Activated CD4-positive, alpha-beta T cell treated with anti-CD3 and anti-CD28 coated beads, Interleukin-2, Interleukin-6, amounts not matched to agents 100 ng/mL and 50 ng/mL, durations not matched to agents 16 hours and 8 hours (primary cell): ENCODE results near the gene BMPR1A.

ENCODE experiments used
- DNase-seq: peaks from one replicate; pipeline ENCODE4 v3.0.0-alpha.2; 2020

The BMPR1A gene

DNA sequence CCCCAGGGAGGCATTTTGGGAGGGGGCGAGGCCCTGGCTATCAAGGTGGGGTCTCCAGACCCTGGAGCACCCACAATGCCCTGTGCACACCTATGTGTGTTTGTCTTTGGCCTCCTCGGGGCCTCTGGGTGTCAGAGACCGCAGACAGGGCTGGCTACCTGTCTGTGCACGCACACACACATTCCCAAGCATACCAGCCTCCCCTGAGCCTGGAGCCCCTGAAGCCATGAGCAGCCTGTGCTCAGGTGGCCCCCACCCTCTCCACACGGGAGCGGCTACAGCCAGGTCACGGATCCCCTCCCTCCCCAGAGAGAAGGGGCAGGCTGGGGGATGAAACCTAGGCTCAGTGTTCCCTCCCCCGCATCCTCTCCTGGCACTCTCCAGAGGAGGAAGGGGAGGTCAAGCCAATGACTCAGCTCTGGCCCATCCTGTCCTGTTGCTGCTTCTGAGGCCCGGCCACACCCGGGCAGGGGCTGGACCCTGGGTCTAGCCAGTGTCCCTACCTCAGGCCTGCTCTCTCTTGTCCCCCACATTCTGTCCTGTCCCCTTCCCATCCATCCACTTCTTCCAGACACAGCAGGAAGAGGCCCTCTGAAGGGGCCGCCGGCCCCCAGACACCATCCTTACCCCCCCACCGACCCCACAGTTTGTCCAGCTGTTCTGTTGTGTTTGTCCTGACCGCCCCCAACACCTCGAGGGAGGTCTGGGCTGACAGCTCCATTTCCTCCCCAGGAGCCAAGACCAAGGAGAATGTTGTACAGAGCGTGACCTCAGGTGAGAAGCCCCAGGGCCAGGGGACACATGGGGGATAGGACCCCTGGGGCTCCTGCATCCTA lies 202.7 kb downstream of the BMPR1A start:
- no peak for DNase-seq

DNA sequence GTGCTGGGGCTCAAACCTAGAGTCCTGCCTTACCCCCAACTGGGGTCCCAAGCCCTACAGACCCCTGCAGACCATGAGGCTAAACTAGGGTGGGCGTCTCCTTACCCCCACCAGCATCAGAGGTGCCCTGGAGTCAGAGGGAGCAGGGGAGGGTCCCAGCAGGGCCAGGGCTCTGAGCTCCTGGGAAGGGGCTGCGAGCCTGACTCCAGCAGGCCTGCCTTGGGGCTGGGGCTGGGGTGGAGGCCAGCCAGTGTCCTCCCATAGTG lies 203.3 kb downstream of the BMPR1A start:
- no peak for DNase-seq

DNA sequence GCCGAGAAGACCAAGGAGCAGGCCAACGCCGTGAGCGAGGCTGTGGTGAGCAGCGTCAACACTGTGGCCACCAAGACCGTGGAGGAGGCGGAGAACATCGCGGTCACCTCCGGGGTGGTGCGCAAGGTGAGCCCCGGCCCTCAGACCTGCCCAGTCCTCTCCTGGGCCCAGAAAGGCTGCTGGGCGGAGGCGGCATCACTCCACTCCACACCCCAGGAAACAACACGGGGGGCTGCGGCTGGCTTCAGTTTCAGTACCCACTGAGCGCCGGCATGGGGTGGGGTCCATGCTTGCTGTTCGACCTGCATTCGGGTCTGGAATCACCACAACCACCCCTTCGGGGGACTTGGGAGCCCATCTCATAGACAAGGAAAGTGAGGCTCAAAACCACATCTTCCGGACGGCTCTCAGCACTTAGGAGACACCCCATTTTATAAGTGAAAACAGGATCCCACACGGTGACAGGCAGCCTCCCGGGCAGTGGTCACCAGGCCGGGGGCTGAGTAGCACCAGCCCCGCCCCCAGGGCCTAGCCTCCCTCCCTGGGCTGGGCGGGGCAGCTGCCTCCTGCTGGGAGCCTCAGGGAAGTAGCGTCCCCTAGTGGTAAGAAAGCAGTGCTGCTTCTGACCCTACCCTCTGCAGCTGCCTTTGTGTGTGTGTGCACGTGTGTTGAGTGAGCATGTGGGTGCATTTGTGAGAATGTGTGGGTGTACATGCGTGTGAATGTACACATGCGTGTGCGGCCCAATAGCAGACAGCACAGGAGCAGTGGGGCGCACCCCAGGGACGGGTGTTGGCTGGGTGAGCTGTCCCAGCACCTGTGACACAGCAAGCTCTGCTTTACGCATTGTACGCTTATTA lies 203.8 kb downstream of the BMPR1A start:
- DNase-seq = peak; percentile 72

DNA sequence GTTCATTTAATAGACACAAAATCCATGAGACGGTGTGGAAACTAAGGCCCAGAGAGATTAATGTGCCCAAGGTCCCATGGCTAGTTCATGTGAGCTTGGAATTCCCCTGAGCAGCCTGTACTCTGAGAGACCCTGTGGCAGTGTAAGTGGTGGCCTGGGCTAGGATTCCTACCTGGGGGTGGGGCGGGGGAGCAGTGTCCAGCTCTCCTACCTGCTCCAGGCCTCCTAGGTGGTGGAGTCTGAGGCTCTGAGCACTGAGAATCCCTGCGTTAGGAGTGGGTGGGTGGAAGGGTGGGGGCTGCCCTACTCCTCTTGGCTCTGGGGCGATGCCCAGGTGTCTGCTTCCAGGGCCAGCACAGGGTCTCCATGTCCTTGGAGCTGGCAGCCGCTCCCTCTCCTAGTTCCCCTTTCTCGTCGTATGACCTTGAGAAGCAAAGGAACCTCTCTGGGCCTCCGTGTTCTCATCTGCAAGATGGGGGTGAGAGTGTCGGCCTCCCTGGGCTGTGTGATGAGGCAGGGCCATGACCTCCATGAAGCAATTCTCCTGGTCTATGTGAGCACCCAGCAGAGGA lies 204.5 kb downstream of the BMPR1A start:
- DNase-seq = no peak

DNA sequence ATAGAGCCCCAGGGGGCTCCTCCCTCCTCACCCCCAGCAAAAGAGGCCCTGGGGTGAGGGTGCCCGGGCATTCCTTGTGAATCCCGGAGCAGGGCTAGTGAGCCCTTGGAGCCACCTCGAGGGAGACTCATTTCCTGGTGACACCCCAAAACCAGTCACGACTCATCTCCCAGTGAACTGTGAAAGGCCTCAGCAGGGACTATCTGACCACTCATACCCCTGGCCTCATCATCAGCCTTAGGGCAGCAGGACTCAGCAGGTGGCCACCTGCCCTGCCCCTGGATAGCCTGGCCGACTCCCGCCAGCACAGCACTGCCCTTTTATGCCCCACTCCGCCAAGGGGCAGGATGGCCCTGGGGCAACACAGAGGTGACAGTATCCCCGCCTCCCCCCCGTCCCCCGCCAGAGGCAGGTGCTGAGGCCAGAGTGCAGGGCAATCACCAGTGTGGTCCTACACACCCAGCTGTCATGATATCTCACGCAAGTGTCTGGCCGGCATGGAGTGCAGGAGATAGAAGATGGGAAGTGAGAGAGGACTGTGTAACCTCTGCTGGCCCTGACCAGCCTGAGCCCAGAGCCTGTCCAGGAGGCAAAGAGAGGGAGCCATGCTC lies 205.2 kb downstream of the BMPR1A start:
- no peak for DNase-seq

DNA sequence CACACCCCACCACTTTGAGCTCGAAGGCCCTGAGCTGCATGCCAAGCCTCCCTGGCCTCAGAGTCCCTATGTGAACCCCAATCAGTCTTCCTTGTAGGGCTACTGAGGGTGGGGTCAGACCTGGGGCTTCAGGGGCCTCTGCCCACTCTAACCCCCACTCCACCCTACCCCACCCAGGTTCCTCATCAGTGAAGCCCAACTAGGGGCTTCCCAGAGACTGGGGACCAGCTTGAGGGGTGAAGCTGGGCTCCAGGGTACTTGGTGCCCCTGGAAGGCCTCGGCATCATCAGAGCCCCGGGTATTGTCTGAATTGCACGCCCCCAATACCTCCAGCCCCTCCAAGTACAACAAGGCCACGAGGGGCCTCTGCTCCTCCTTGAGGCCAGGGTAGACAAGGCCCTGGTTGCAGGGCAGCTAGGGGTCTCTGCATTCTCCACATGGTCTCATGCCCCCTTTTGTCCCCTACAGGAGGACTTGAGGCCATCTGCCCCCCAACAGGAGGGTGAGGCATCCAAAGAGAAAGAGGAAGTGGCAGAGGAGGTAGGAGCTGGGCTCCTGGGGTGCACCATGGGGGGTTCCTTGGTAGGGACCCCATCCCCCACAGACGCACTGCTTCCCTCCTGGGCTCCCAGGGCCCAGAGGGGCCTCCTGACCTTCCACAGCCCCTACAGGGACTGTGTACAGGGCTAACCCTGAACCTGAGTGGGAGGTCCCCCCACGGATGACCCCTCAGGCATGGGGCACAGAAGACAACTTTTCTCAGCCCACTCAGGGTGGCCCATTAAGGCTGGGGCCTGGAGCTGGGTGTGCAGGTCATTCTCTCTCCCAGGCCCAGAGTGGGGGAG lies 205.9 kb downstream of the BMPR1A start:
- DNase-seq = no peak

DNA sequence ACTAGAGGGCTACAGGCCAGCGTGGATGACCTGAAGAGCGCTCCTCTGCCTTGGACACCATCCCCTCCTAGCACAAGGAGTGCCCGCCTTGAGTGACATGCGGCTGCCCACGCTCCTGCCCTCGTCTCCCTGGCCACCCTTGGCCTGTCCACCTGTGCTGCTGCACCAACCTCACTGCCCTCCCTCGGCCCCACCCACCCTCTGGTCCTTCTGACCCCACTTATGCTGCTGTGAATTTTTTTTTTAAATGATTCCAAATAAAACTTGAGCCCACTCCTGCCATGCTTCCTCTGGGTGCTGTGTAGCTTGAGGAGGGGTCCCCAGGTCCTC lies 206.5 kb downstream of the BMPR1A start:
- DNase-seq = no peak

DNA sequence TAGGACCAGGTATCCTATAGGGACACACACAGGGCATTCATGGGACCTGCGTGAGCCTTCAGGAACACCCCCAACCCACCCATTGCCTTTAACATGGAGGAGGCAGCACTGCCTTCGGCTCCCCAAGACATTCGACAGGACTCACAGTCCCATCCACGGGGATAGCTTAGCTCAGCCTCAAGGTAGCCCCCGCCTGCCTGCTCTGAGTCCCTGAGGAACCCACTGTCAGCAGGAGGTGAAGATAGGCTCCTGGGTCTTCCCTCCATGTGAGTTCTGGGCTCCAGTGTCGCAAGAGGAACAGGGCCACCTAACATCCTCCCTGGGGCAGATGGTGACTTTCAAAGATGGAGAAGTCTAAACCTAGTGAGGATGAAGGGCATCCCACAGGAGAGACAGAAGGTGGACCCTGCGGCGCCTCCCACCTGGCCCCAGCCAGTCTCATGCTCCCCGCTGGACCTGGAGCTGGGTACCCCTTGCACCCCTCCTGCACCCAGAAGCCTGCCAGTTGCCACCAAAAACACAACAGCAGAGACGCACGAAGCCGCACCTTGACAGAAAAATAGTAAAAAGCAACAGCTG lies 207.0 kb downstream of the BMPR1A start:
- DNase-seq = no peak

DNA sequence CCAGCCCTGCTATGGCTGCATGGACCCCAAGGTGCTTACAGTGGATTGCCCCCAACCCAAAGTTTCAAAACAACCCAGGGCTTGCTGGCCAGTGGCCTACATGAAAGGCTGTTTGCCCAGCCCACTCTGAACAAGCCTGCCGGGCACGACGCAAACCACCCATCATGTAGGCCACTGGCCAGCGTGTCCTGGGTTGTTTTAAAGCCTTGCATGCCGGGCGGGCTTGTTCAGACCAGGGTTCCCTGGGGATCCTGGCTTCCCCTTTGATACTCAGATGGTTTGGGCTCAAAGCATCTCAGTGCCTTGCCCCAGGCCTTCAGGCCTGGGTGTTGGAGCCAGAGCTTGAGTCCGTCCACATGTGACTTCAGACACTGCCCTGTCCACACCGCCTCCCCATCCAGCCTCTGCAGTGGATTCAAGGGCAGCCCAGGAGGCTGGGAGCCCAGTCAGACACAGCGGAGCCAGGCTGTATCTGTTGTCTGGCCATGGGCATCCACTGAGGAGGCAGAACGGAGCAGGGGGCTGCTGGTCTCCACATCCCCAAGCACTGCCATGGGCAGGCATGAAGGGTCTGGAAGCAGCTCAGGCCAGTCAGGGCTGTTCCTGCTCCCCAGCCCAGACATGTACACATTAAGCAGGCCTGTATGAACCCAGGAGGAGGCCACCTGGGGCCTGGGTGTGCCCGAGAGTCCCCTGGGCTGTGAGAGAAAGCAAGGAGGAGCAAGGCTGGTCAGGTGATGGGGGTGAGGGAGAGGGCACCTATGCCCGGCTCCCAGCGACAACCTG lies 207.8 kb downstream of the BMPR1A start:
- DNase-seq = no peak

DNA sequence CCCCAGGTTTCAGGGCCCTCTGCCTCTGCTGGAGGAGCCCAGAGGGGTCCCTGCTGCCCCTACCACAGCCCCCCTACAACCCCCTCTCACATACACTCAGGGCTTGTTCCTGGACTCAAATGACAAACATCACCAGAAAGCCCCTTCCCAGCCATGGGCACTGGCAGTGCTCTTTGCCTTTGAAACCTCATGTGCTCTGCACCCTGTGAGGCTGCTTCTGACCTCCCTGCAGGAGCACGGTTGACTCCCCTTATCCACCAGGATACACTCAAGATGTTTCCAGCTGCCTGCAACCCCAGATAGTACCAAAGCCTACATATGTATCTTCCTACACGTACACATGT lies 208.4 kb downstream of the BMPR1A start:
- no peak for DNase-seq

DNA sequence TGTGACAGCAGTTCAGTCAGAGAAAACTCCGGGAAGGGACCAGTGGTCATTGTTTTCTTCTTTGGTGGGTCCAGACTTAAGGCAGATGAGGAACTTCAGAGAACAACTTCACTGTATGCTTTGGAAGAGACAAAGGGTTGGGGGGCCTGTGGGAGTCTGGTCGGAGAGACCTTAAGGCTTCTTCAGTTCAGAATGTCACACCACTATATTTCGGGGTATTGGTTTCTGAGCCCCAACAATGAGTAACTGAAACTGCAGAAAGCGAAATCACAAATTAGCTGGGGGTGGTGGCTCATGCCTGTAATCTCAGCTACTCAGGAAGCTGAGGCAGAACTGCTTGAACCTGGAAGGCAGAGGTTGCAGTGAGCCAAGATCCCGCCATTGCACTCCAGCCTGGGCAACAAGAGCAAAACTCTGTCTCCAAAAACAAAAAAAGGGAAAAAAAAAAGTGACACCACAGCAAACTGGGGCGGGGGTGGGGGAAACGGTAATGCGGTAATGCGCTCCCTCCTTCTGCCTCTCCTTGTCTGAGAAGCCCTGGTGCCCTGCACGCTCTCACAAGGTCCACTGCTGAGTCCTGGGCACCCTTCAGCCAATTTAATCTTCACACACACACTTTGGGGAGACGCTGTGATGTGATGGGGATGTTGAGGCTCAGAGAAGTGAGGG lies 209.7 kb downstream of the BMPR1A start:
- peak; percentile 33 for DNase-seq

DNA sequence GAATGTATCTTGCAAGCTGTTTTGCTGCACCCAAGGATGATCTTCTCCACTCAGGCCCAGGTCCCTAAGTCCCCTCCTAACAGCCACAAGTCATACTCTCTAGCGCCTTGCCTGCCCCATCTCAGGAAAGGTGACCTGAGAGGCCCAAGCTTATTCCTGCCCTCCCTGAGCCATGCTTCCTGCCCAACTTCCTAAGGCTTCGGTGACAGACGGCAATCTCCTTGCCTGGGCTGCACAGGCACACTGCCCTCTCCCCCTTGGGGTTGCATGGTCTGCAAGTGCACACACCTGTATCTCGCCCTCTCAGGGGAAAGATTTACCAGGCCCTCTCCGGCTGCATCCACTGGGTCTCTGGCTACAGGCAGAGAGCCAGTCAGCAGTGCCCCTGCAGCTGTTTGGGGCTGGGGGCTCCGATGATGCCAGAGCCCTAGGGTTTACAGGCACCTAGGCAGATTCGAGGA lies 211.1 kb downstream of the BMPR1A start:
- no peak for DNase-seq

DNA sequence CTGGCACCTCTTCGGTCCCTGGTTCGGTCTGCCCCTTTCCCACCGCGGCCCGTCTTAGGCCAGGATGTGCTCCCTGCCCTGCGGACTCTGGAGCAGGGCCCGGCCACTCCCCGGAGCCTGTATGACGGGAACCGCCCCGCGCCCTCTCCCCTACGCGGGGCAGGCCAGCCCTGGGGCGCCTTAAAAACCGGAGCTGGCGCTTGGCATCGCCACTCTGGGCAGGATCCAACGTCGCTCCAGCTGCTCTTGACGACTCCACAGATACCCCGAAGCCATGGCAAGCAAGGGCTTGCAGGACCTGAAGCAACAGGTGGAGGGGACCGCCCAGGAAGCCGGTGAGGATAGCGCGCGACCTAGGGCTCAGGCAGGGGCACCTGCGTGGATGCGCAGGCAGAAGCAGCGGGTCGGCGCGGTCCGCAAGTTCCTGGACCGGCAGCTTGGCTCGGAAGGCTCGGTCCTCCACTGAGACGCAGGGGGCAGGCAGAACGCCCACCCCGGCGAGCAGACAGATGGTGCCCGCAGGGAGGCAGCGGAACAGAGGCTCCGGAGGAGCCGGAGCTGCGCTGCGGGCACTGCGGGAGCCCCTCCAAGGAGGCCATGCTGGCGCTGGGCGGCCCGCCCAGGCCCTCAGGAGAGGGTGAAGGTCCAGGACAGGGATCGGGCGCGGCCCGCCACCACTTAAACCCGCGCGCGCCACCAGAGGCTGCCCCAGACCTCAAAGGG lies 212.0 kb downstream of the BMPR1A start, which contains the start of gene ADIRF:
Gene ADIRF (plus strand): TSS at position 212 of the 723 bp plus-strand sequence. CDS start 63 bp downstream, at position 275.
- DNase-seq = no peak

DNA sequence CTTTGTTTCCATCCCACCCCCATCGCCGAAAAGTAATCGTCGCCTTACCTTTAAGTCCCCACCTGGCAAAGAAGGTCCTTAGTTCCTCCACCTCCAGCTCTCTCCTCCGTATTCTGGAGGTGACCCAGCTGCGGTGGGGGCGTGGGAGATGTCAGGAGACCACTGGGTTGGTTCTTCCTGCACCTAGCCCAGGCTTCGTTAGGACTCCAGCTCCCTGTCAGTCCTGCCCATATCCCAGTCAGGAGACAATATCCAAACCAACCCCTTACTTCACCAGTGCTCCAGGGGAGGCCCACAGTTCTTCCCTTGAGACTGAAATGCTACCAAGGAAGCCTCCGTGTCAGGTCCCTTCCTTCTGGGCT lies 212.6 kb downstream of the BMPR1A start:
- DNase-seq = no peak

DNA sequence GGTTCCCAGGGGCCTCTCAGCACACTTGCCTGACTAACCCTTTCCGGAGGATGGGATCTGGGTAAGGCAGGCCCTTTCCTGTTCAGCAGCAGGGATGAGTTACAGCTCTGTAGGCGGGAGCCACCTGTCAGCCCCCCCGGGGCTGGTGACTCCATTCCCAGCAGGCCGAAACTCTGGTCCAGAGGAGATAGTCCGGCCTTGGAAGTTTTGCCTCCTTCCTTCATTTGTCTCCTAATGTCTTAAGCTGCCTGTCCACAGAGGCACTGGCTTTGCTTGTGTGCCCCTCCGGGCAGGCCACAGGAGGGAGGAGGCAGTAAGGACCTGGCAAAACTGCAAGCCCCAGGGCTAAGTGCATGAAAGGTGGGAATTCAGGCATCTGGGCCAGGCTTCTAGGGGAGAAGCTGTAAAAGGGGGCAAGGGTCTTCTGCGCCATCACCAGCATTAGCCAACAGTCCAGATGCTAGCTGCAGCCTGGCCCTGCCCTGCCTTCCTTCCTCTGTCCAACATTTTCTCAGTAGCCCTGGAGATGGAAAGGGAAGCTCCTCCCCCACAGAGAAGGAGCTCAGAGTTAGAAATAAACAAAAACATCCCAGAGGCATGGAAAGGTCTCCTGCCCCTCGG lies 213.1 kb downstream of the BMPR1A start:
- no peak for DNase-seq

DNA sequence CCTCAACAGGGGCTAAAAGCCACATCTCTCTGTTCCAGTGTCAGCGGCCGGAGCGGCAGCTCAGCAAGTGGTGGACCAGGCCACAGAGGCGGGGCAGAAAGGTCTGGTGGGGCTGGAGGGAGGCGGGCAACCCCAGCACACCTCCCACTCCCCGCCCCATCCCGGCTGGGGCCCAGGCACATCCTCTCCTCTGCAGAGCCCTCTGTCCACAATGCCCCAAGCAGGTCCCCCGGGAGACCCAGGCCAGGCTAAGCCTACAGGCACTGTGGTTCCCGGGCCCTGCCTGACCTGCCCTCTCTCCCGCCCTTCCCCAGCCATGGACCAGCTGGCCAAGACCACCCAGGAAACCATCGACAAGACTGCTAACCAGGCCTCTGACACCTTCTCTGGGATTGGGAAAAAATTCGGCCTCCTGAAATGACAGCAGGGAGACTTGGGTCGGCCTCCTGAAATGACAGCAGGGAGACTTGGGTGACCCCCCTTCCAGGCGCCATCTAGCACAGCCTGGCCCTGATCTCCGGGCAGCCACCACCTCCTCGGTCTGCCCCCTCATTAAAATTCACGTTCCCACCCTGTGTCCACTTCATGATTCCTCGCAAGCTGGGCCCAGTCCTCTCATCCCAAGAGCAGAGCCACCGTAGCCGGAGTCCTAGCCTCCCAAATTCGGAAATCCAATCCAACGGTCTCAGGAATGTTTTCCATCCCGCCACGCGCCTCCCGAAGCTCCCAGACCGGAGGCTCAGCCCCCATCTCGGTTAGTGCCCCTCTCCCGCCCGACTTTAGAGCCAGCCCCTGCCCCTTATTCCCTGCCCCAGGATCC lies 214.0 kb downstream of the BMPR1A start:
- no peak for DNase-seq

DNA sequence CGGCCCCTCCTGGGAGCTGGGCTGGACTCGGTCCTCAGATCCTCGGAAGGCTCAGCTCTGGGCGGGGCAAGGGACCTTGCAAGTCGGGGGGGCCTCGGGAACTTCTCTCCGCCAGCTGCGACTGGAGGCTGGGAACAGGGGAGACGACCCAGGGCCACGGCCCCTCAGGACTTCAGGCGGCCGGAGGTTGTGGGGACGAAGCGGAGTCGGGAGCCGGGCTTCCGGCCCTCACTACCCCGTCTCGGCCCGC lies 214.5 kb downstream of the BMPR1A start:
- no peak for DNase-seq

DNA sequence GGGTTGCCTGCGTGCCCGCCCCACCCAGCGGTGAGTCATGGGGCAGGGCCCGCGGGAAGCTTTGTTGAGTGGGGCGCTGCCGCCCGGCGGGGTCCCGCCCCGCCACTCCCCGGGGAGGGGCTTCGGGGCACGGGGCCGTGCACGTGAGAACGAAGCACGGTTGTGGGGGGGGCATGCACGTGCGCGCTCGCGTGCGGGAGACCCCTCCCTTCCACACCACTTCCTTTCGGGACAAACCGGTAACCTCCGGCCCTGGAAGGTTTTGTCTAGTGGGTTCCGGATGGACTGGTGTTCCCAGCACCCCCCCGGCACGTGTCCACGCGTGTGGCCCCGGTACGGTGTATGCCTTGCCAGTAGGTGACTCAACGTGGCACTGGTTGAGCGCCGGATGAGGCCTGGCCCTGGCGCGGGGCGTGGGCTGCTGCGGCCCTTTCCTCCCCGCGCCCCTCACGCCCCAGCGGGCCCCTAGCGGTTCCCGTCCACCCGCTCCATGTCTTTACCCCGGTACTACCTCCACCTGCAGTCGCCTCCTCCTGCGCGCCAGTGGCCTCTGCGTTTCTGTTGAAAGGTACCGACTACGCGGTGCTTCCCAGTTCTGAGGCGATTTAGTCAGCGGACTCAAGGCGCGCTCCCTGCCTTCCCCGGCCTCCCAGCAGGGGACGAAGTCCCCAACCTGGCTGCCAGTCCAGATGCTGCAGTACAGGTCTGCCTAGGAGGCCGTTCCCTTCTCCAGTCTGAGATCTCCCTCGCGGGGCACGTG lies 215.0 kb downstream of the BMPR1A start:
- DNase-seq = peak; percentile 88
